Erythroblast (primary cell): ENCODE results near the gene RGMA.

Experiments used
- GATA1 ChIP-seq: IDR thresholded peaks from 2 replicates; pipeline ENCODE4 v1.6.1; 2011; ENCODE audit warnings: low read depth, mild to moderate bottlenecking, control low read depth, low read length, moderate library complexity
- POLR2A ChIP-seq: IDR thresholded peaks from 2 replicates; pipeline ENCODE4 v1.6.1; 2011; ENCODE audit warnings: mild to moderate bottlenecking, low read length

GRCh38 chr15:93027413-93027812, 61.6 kb downstream of the RGMA start:
- TF ChIP-seq POLR2A (no peak), GATA1 (no peak)
